HCT116 (cell line): ENCODE results near the gene KRTAP4-4.

Experiments used
- FOSL1 ChIP-seq: IDR thresholded peaks from 2 replicates; pipeline ENCODE4 v1.6.1; 2012; ENCODE audit warnings: low read depth
- POLR2A ChIP-seq: IDR thresholded peaks from 2 replicates; pipeline ENCODE4 v1.7.0; 2011; ENCODE audit warnings: borderline replicate concordance; ENCODE audit not compliant: insufficient read depth, insufficient read length; ENCODE audit errors: extremely low read depth
- RAD21 ChIP-seq: IDR thresholded peaks from 2 replicates; pipeline ENCODE4 v1.6.1; 2012; ENCODE audit warnings: low read depth, mild to moderate bottlenecking
- TF ChIP-seq, protein P1 (sequence below), 3 experiments: fragments of 200-600 bp in 1 of 3; sonication (generic) in 1 of 3; IDR thresholded peaks in 2 of 3; conservative IDR thresholded peaks in 1 of 3; 2 replicates each; pipeline ENCODE4 v1.5.1; 2012 to 2017; ENCODE audit warnings: low read depth in 2 of 3, low read length in 2 of 3, antibody characterized with exemption in 1 of 3, borderline replicate concordance in 1 of 3, control low read depth in 1 of 3, mild to moderate bottlenecking in 1 of 3, mixed read lengths in 1 of 3, mixed run types in 1 of 3, moderate library complexity in 1 of 3; ENCODE audit not compliant: insufficient read depth in 1 of 3
- TF ChIP-seq, protein P2 (sequence below): IDR thresholded peaks from 2 replicates; pipeline ENCODE4 v1.6.1; 2012

- TF ChIP-seq, protein P1, sequence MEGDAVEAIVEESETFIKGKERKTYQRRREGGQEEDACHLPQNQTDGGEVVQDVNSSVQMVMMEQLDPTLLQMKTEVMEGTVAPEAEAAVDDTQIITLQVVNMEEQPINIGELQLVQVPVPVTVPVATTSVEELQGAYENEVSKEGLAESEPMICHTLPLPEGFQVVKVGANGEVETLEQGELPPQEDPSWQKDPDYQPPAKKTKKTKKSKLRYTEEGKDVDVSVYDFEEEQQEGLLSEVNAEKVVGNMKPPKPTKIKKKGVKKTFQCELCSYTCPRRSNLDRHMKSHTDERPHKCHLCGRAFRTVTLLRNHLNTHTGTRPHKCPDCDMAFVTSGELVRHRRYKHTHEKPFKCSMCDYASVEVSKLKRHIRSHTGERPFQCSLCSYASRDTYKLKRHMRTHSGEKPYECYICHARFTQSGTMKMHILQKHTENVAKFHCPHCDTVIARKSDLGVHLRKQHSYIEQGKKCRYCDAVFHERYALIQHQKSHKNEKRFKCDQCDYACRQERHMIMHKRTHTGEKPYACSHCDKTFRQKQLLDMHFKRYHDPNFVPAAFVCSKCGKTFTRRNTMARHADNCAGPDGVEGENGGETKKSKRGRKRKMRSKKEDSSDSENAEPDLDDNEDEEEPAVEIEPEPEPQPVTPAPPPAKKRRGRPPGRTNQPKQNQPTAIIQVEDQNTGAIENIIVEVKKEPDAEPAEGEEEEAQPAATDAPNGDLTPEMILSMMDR (IDR thresholded peaks at IDR 0.05 in 2 of 3, conservative IDR thresholded peaks at IDR 0.05 in 1 of 3; ENCODE audit: borderline replicate concordance in 1 of 3, insufficient read depth in 1 of 3, low read depth in 2 of 3, low read length in 2 of 3), result no peak
- TF ChIP-seq, protein P2, sequence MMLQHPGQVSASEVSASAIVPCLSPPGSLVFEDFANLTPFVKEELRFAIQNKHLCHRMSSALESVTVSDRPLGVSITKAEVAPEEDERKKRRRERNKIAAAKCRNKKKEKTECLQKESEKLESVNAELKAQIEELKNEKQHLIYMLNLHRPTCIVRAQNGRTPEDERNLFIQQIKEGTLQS, result no peak
- no peak for TF ChIP-seq POLR2A
- no peak for TF ChIP-seq FOSL1
- no peak for TF ChIP-seq RAD21
Observed at GRCh38 chr17:41190328-41190727, 29.8 kb upstream of the KRTAP4-4 start.
